Mesothelial cell of epicardium (in vitro differentiated cells): ENCODE results near the gene GATAD2A. TPM values are rescaled to one million over a fixed set of nuclear protein-coding genes. Genes with fewer than 3 reads are reported as not detected.
"Not testable (repeated sequence)": the region's sequence is repeated elsewhere in the genome, so short reads cannot be mapped to it uniquely, and the experiment has no call there.

Experiments
- DNase-seq, 2 experiments: peaks; one replicate each; pipeline ENCODE4 v3.0.0; 2021; ENCODE audit warnings: low spot score in 2 of 2; ENCODE audit not compliant: unreplicated experiment in 2 of 2
- H3K27ac Mint-ChIP-seq: 2 replicates; pipeline ENCODE4 v1.8.0; 2021; ENCODE audit warnings: mixed read lengths
- H3K27me3 Mint-ChIP-seq: 2 replicates; pipeline ENCODE4 v1.8.0; 2021; ENCODE audit warnings: low read depth, mixed read lengths
- H3K36me3 Mint-ChIP-seq: 2 replicates; pipeline ENCODE4 v1.8.0; 2021; ENCODE audit warnings: mixed read lengths
- H3K4me1 Mint-ChIP-seq: 2 replicates; pipeline ENCODE4 v1.8.0; 2021; ENCODE audit warnings: mixed read lengths
- H3K4me3 Mint-ChIP-seq: 2 replicates; pipeline ENCODE4 v1.8.0; 2021; ENCODE audit warnings: mild to moderate bottlenecking, moderate library complexity, mixed read lengths
- H3K9me3 Mint-ChIP-seq: 2 replicates; pipeline ENCODE4 v1.8.0; 2021; ENCODE audit warnings: mixed read lengths
- CTCF ChIP-seq: fragments of 200-600 bp; sonication (generic); IDR thresholded peaks from one replicate; pipeline ENCODE4 v1.5.0; 2021; ENCODE audit warnings: antibody characterized with exemption; ENCODE audit not compliant: unreplicated experiment
- total RNA-seq: library from RNA; stranded (reverse); gene quantifications from 3 replicates; pipeline ENCODE4 v1.2.1, GENCODE V29; 2021

GATAD2A gene
- total RNA-seq, 1 donor from 2014 or later = 113 TPM

GRCh38 chr19:19447536-19448237 lies 42.2 kb downstream of the GATAD2A start:
- peaks cover 2% of the 10 kb centered on the region for H3K36me3 Mint-ChIP-seq
- no peaks in the 10 kb centered on the region for H3K27me3 Mint-ChIP-seq
- H3K4me3 Mint-ChIP-seq = no peak overlapping the region
- peaks cover 10% of the 10 kb centered on the region for H3K4me1 Mint-ChIP-seq
- H3K9me3 Mint-ChIP-seq = no peaks in the 10 kb centered on the region
- no peak for TF ChIP-seq CTCF
- H3K27ac Mint-ChIP-seq = peak overlapping the region; percentile 23
- DNase-seq = no peak

DNA sequence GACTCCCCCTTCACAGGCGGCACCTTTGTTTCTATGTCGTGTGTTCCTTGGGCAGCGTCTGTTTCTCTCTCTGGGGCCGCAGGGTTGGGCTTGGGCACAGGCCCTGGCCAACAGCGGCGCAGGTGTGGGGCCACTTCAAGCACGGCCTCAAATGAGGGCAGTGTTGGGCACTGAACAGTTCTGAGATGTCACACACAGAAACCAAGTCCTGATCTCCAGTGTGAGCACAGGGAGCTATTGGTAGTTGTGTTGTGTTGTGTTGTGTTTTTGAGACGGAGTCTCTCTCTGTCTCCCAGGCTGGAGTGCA lies 42.7 kb downstream of the GATAD2A start:
- Mint-ChIP-seq H3K36me3 (peaks cover 2% of the 10 kb centered on the region), H3K4me3 (no peak overlapping the region), H3K27me3 (no peaks in the 10 kb centered on the region), H3K9me3 (no peaks in the 10 kb centered on the region), H3K4me1 (peaks cover 10% of the 10 kb centered on the region), H3K27ac (no peak overlapping the region)
- DNase-seq = no peak
- no peak for TF ChIP-seq CTCF

- TF ChIP-seq CTCF = no peak
- H3K9me3 Mint-ChIP-seq = no peaks in the 10 kb centered on the region
- peaks cover 9% of the 10 kb centered on the region for H3K4me1 Mint-ChIP-seq
- no peak overlapping the region for H3K4me3 Mint-ChIP-seq
- no peak overlapping the region for H3K27ac Mint-ChIP-seq
- H3K27me3 Mint-ChIP-seq = no peaks in the 10 kb centered on the region
- no peak for DNase-seq
- no peaks in the 10 kb centered on the region for H3K36me3 Mint-ChIP-seq
These were observed 46.2 kb downstream of the GATAD2A start for GRCh38 chr19:19451429-19452242.

- no peaks in the 10 kb centered on the region for H3K27me3 Mint-ChIP-seq
- peak overlapping the region; percentile 30 for H3K27ac Mint-ChIP-seq
- H3K36me3 Mint-ChIP-seq = no peaks in the 10 kb centered on the region
- peaks cover 13% of the 10 kb centered on the region for H3K4me1 Mint-ChIP-seq
- no peak for TF ChIP-seq CTCF
- no peak overlapping the region for H3K4me3 Mint-ChIP-seq
- no peaks in the 10 kb centered on the region for H3K9me3 Mint-ChIP-seq
- no peak for DNase-seq
These were observed 47.0 kb downstream of the GATAD2A start for GRCh38 chr19:19452243-19453124.

GRCh38 chr19:19453125-19453454 lies 47.6 kb downstream of the GATAD2A start:
- Mint-ChIP-seq H3K9me3 (no peaks in the 10 kb centered on the region), H3K4me1 (peaks cover 14% of the 10 kb centered on the region), H3K4me3 (no peak overlapping the region), H3K27ac (peak overlapping the region; percentile 30), H3K36me3 (no peaks in the 10 kb centered on the region), H3K27me3 (no peaks in the 10 kb centered on the region)
- TF ChIP-seq CTCF = no peak
- no peak for DNase-seq

- not testable (repeated sequence) for H3K27ac Mint-ChIP-seq, DNase-seq, H3K4me3 Mint-ChIP-seq, H3K9me3 Mint-ChIP-seq, H3K36me3 Mint-ChIP-seq, H3K27me3 Mint-ChIP-seq
- H3K4me1 Mint-ChIP-seq = peaks cover 34% of the 10 kb centered on the region
These were observed 49.9 kb downstream of the GATAD2A start for GRCh38 chr19:19455166-19455919.
